HPDE6-E6E7 (cell line): ENCODE results near the gene NIFK.
"Not testable (repeated sequence)": the region's sequence is repeated elsewhere in the genome, so short reads cannot be mapped to it uniquely, and the experiment has no call there.

ENCODE experiments used
- DNase-seq: peaks from one replicate; pipeline ENCODE4 v3.0.0; 2011; ENCODE audit warnings: missing footprints; ENCODE audit errors: extremely low spot score

Gene NIFK

GRCh38 chr2:121695171-121695451 lies 41.6 kb downstream of the NIFK start:
- no peak for DNase-seq

- DNase-seq, result no peak
Measured at GRCh38 chr2:121694398-121695170, 42.1 kb downstream of the NIFK start.

DNA sequence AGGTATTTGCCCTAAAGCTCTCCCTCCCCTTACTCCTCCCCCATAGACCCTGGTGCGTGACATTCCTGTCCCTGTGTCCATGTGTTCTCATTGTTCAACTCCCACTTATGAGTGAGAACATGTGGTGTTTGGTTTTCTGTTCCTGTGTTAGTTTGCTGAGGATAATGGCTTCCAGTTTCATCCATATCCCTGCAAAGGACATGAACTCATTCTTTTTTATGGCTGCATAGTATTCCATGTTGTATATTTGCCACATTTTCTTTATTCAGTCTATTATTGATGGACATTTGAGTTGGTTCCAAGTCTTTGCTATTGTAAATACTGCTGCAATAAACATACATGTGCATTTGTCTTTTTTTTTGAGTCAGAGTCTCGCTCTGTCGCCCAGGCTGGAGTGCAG lies 46.1 kb downstream of the NIFK start:
- not testable (repeated sequence) for DNase-seq

- no peak for DNase-seq
Measured at GRCh38 chr2:121690095-121690494, 46.6 kb downstream of the NIFK start.

DNA sequence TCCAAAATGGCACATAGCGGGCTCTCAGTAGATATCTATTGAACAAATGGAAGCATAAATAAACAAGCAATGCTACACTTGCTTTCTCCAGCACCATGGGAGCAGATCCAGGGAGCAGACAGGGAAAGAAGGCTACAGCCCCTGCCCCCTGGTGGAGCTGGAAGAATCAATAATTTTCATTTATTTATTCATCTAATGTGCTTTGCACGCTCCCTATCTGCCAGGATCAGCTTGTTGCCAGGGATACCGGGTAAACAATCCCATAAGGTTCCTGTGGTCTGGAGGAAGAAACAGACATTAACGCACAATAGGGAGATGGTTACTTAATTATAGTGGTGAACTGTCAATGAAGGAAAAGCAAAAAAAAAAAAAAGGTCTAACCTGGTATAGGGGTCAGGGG lies 47.3 kb downstream of the NIFK start:
- DNase-seq, result no peak

- no peak for DNase-seq
Measured at GRCh38 chr2:121688820-121689219, 47.9 kb downstream of the NIFK start.

GRCh38 chr2:121686902-121687301 lies 49.8 kb downstream of the NIFK start:
- DNase-seq, result no peak

GRCh38 chr2:121686218-121686617 lies 50.5 kb downstream of the NIFK start:
- DNase-seq, result no peak

DNA sequence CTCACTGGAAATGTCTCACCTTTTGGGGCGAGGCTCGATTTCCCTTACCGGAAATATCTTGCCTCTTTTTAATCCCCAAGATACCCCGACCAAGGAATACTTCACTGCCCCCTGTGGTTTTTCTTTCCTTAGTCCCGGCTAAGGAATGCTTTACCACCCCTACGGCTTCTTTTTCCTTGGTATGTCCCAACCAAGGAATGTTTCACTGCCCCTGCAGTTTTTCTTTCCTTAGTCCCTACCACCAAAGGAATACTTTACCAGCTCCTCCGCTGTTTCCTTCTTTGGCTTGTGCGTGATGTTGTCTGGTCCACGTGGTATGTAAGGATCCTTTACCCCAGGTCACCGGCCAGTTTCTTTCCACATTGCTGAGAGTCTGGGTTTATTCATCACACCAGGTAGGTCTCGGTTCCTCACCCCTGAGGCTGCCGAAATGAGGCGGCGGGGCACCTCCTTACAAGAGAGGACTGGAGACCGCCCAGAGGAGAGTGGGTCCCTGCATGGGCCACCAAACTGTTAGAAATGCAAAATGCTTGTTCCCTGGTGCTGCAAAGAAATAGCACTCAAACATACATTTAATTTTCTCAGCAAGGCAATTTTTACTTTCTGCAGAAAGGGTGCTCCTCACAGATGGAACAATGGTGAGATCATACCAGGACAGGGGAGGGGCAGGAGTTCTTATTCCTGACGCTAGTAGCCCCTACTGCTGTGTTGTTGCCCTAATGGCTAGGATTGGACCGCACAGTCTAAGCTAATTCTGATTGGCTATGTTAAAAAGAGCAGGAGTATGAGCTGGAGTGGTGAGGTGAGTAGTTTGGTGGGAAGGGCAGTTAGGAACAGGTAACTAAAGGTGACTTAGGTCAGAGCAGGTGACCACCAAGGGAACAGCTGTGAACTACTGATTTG lies 54.0 kb downstream of the NIFK start:
- DNase-seq, result no peak

DNA sequence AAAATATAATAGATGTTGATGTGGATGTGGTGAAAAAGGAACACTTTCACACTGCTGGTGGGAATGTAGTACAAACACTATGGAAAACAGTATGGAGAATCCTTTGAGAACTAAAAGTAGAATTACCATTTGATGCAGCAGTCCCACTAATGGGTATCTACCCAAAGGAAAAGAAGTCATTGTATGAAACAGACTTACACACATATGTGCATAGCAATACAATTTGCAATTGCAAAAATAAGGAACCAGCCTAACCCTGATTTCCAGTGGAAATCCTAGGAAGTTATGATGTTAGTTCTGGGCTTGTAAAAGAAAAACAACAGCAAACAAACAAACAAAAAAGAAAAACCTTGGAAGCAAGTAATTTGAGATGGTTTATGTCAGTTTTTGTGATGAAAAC lies 58.8 kb downstream of the NIFK start:
- no peak for DNase-seq
